ENCODE measurements around the gene TFR2. TPM values are rescaled to one million over a fixed set of nuclear protein-coding genes. Genes with fewer than 3 reads are reported as not detected.

The TFR2 gene
- total and polyA plus RNA-seq, 2 of the 13 experiments (the other 11 are each of a cell fraction or from before 2014, with no cell fraction given) = 36.9 to 64.2 TPM

DNA sequence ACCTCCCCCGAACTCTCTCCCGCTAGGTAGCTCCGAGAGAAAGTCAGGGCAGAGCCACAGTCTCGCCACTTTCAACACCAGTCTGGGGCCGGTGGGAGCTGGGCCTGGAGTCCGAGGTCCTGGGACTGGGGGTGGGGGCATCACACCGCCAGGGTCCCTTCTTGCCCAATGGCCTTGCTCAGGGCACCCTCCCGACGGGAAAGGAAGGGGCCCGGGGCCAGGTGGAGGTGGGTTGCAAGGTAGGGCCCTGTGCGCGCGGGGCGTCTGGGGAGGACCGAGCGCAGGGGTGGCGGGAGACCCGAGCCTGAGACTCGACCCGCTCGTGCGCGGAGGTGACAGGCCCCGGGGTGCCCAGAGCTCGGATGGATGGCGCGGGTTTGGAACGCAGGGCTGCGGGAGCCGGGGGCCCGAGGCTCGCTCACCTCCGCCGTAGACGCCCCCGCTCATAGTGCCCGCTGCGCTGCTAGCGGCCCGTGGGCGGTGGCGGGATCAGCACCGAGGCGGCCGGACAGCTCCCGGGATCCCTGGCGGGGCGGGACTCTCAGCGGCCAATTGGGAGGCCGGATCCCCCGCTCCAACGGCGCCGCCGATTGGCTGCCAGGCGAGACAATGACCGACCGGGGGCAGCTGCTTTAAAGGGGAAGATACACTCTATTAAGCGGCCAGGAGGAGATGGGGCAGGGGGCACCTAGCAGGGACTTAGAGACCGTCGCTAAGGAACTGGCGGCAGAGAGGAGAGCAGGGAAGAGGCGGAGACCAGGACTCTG lies 14.7 kb upstream of the TFR2 start, which contains the start of gene ACTL6B (continued):
- TF ChIP-seq NRL (CRISPR knock-in tag; IDR thresholded peaks at IDR 0.05; ENCODE audit: borderline replicate concordance) = no peak
- no peak for TF ChIP-seq MED13 (CRISPR knock-in tag; IDR thresholded peaks at IDR 0.05)
- TF ChIP-seq ATRX (CRISPR knock-in tag; IDR thresholded peaks at IDR 0.05; ENCODE audit: borderline replicate concordance) = no peak
- TF ChIP-seq CHCHD3 (CRISPR knock-in tag; IDR thresholded peaks at IDR 0.05) = 0 out of 2 replicates have a peak, but pooled peaks have one; percentile 69
- TF ChIP-seq, protein P1, sequence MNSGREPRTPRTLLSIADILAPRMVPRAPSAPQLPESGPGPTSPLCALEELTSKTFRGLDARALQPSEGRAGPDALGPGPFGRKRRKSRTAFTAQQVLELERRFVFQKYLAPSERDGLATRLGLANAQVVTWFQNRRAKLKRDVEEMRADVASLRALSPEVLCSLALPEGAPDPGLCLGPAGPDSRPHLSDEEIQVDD (CRISPR knock-in tag; IDR thresholded peaks at IDR 0.05; ENCODE audit: borderline replicate concordance) = peak; percentile 72; the same call in 1 of the 2 replicates
- TF ChIP-seq, protein P2, sequence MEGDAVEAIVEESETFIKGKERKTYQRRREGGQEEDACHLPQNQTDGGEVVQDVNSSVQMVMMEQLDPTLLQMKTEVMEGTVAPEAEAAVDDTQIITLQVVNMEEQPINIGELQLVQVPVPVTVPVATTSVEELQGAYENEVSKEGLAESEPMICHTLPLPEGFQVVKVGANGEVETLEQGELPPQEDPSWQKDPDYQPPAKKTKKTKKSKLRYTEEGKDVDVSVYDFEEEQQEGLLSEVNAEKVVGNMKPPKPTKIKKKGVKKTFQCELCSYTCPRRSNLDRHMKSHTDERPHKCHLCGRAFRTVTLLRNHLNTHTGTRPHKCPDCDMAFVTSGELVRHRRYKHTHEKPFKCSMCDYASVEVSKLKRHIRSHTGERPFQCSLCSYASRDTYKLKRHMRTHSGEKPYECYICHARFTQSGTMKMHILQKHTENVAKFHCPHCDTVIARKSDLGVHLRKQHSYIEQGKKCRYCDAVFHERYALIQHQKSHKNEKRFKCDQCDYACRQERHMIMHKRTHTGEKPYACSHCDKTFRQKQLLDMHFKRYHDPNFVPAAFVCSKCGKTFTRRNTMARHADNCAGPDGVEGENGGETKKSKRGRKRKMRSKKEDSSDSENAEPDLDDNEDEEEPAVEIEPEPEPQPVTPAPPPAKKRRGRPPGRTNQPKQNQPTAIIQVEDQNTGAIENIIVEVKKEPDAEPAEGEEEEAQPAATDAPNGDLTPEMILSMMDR (CRISPR knock-in tag; IDR thresholded peaks at IDR 0.05) = no peak
- TF ChIP-seq ZNF570 (CRISPR knock-in tag; IDR thresholded peaks at IDR 0.05; ENCODE audit: borderline replicate concordance) = no peak; the same call in 1 of the 2 replicates
- TF ChIP-seq, protein P3, sequence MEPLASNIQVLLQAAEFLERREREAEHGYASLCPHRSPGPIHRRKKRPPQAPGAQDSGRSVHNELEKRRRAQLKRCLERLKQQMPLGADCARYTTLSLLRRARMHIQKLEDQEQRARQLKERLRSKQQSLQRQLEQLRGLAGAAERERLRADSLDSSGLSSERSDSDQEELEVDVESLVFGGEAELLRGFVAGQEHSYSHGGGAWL (CRISPR knock-in tag; IDR thresholded peaks at IDR 0.05) = peak; percentile 95
- no peak for TF ChIP-seq HOXD1 (CRISPR knock-in tag; IDR thresholded peaks at IDR 0.05)
- peak; percentile 94 for TF ChIP-seq SALL1 (CRISPR knock-in tag; IDR thresholded peaks at IDR 0.05)
- TF ChIP-seq REPIN1 (CRISPR knock-in tag; IDR thresholded peaks at IDR 0.05; ENCODE audit: borderline replicate concordance, low read depth) = 0 out of 2 replicates have a peak, but pooled peaks have one; percentile 37
- TF ChIP-seq FOXK2 (IDR thresholded peaks at IDR 0.05) = no peak
- TF ChIP-seq, protein P4, sequence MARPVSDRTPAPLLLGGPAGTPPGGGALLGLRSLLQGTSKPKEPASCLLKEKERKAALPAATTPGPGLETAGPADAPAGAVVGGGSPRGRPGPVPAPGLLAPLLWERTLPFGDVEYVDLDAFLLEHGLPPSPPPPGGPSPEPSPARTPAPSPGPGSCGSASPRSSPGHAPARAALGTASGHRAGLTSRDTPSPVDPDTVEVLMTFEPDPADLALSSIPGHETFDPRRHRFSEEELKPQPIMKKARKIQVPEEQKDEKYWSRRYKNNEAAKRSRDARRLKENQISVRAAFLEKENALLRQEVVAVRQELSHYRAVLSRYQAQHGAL (CRISPR knock-in tag; IDR thresholded peaks at IDR 0.05; ENCODE audit: not compliant biosample characterization) = no peak
- TF ChIP-seq, protein P5, sequence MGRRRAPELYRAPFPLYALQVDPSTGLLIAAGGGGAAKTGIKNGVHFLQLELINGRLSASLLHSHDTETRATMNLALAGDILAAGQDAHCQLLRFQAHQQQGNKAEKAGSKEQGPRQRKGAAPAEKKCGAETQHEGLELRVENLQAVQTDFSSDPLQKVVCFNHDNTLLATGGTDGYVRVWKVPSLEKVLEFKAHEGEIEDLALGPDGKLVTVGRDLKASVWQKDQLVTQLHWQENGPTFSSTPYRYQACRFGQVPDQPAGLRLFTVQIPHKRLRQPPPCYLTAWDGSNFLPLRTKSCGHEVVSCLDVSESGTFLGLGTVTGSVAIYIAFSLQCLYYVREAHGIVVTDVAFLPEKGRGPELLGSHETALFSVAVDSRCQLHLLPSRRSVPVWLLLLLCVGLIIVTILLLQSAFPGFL (CRISPR knock-in tag; IDR thresholded peaks at IDR 0.05) = no peak
- TF ChIP-seq, protein P6, sequence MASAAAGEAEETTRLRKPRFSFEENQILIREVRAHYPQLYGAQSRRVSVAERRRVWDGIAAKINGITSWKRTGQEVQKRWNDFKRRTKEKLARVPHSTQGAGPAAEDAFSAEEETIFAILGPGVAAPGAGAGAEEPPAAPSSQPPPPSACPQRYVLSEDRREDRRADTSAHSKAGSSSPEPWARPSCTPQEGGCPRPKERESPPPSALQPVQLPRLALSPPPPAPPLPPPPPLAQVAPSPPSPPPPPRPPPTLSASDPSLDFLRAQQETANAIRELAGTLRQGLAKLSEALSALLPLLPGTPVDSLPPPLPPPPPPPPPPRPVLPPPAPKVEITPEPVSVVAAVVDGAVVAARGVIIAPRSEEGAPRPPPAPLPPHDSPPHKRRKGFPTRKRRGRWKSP (CRISPR knock-in tag; IDR thresholded peaks at IDR 0.05) = no peak
- TF ChIP-seq, protein P7, sequence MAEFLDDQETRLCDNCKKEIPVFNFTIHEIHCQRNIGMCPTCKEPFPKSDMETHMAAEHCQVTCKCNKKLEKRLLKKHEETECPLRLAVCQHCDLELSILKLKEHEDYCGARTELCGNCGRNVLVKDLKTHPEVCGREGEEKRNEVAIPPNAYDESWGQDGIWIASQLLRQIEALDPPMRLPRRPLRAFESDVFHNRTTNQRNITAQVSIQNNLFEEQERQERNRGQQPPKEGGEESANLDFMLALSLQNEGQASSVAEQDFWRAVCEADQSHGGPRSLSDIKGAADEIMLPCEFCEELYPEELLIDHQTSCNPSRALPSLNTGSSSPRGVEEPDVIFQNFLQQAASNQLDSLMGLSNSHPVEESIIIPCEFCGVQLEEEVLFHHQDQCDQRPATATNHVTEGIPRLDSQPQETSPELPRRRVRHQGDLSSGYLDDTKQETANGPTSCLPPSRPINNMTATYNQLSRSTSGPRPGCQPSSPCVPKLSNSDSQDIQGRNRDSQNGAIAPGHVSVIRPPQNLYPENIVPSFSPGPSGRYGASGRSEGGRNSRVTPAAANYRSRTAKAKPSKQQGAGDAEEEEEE (CRISPR knock-in tag; IDR thresholded peaks at IDR 0.05; ENCODE audit: borderline replicate concordance) = no peak
- no peak; the same call in 1 of the 2 replicates for TF ChIP-seq ZNF567 (CRISPR knock-in tag; IDR thresholded peaks at IDR 0.05; ENCODE audit: borderline replicate concordance)
- TF ChIP-seq AHR (CRISPR knock-in tag; IDR thresholded peaks at IDR 0.05) = peak; percentile 75; the same call in 1 of the 2 replicates
- TF ChIP-seq MTA1 (CRISPR knock-in tag; IDR thresholded peaks at IDR 0.05; ENCODE audit: borderline replicate concordance) = peak; percentile 40; the same call in 1 of the 2 replicates
- no peak for TF ChIP-seq RFX5 (IDR thresholded peaks at IDR 0.05; ENCODE audit: low read depth, low read length)
- peak; percentile 49; the same call in 1 of the 2 replicates for TF ChIP-seq HOXA3 (CRISPR knock-in tag; IDR thresholded peaks at IDR 0.05)
- TF ChIP-seq TRIM24 (CRISPR knock-in tag; IDR thresholded peaks at IDR 0.05) = no peak
